H1 (cell line): ENCODE measurements around the gene RAPGEF1. TPM values are rescaled to one million over a fixed set of nuclear protein-coding genes. Genes with fewer than 3 reads are reported as not detected.

Experiments
- CTCF ChIA-PET: fragments of 300-600 bp; sonication (Branson Sonifier 250); formaldehyde crosslinking; loops from one replicate; lab custom pipeline; 2021; ENCODE audit not compliant: partially characterized antibody; lab: Charles Lee
- POLR2A ChIA-PET: fragments of 300-600 bp; sonication (Branson Sonifier 250); formaldehyde crosslinking; loops from one replicate; lab custom pipeline; 2021; ENCODE audit warnings: inconsistent platforms; ENCODE audit not compliant: partially characterized antibody; lab: Charles Lee
- DNase-seq, 2 experiments: peaks; one replicate each; pipeline versions ENCODE4 v3.0.0 to v3.0.0-alpha.2; 2010 to 2022; ENCODE audit warnings: low spot score in 2 of 2, low read depth in 1 of 2, mixed read lengths in 1 of 2
- FAIRE-seq: peaks from 2 replicates; lab custom pipeline; 2011; peaks lifted over from hg19 to GRCh38; lab: Jason Lieb, UNC
- H2AFZ ChIP-seq: 2 replicates; pipeline ENCODE4 v1.8.1; 2012; ENCODE audit warnings: low read length, inconsistent platforms
- H2AK5ac ChIP-seq: 2 replicates; pipeline ENCODE4 v1.6.1; 2013; ENCODE audit warnings: low read depth, low read length
- H2BK120ac ChIP-seq: replicated peaks from 2 replicates; pipeline ENCODE3; 2013; ENCODE audit warnings: low read depth, low read length, inconsistent platforms
- H2BK12ac ChIP-seq: 2 replicates; pipeline ENCODE4 v1.6.1; 2013; ENCODE audit warnings: low read depth, low read length
- H2BK15ac ChIP-seq: 2 replicates; pipeline ENCODE4 v1.6.1; 2013; ENCODE audit warnings: low read length
- H2BK20ac ChIP-seq: 2 replicates; pipeline ENCODE4 v1.6.1; 2013; ENCODE audit warnings: low read length
- H2BK5ac ChIP-seq: 2 replicates; pipeline ENCODE4 v1.6.1; 2013; ENCODE audit warnings: low read depth, low read length
- H3K14ac ChIP-seq: 2 replicates; pipeline ENCODE4 v1.6.1; 2013; ENCODE audit warnings: inconsistent platforms; ENCODE audit not compliant: insufficient read length
- H3K18ac ChIP-seq: 2 replicates; pipeline ENCODE4 v1.6.1; 2013; ENCODE audit warnings: low read length; ENCODE audit errors: extremely low read depth
- H3K23ac ChIP-seq: 2 replicates; pipeline ENCODE4 v1.6.1; 2013; ENCODE audit warnings: inconsistent platforms; ENCODE audit not compliant: insufficient read length
- H3K23me2 ChIP-seq: 2 replicates; pipeline ENCODE4 v1.6.1; 2013; ENCODE audit warnings: low read depth, low read length
- H3K27ac ChIP-seq: 2 replicates; pipeline ENCODE4 v1.6.1; 2011; ENCODE audit warnings: low read depth, low read length, inconsistent platforms
- H3K27me3 ChIP-seq, 4 experiments: replicated peaks in 1 of 4; 1 replicate in 1 of 4; 2 replicates in 3 of 4; pipeline versions ENCODE4 v1.6.1 to v1.8.1; 2011 to 2013; ENCODE audit warnings: low read length in 3 of 4, mild to moderate bottlenecking in 3 of 4, inconsistent platforms in 2 of 4, mixed read lengths in 2 of 4, moderate library complexity in 1 of 4; ENCODE audit not compliant: control insufficient read depth in 3 of 4, insufficient read depth in 3 of 4; ENCODE audit errors: extremely low read depth in 1 of 4
- H3K36me3 ChIP-seq, 4 experiments: 2 replicates each; pipeline versions ENCODE4 v1.6.1 to v1.8.1; 2011 to 2013; ENCODE audit warnings: mild to moderate bottlenecking in 4 of 4, low read length in 3 of 4, moderate library complexity in 2 of 4, control low read depth in 1 of 4, inconsistent platforms in 1 of 4; ENCODE audit not compliant: insufficient read depth in 4 of 4, control insufficient read depth in 2 of 4
- H3K4ac ChIP-seq: replicated peaks from 2 replicates; pipeline ENCODE3; 2013; ENCODE audit warnings: low read length, low read depth, mixed read lengths, inconsistent platforms; ENCODE audit not compliant: insufficient read length
- H3K4me1 ChIP-seq, 4 experiments: replicated peaks in 1 of 4; 1 replicate in 1 of 4; 2 replicates in 3 of 4; pipeline versions ENCODE4 v1.6.1 to v1.8.1; 2011 to 2013; ENCODE audit warnings: low read length in 3 of 4, inconsistent platforms in 2 of 4, mixed read lengths in 1 of 4; ENCODE audit not compliant: insufficient read depth in 4 of 4, control insufficient read depth in 3 of 4
- H3K4me2 ChIP-seq, 2 experiments: 2 replicates each; pipeline versions ENCODE4 v1.6.1 to v1.8.1; 2011 to 2013; ENCODE audit warnings: low read depth in 2 of 2, low read length in 2 of 2, control low read depth in 1 of 2, inconsistent platforms in 1 of 2, mild to moderate bottlenecking in 1 of 2; ENCODE audit not compliant: insufficient read depth in 1 of 2
- H3K4me3 ChIP-seq, 4 experiments: fragments of 200-600, 300-600 bp in 1 of 4; sonication (generic), shearing (Covaris generic), sonication (Bioruptor Twin) in 1 of 4; 2 replicates each; pipeline versions ENCODE4 v1.5.1 to v1.8.1; 2011 to 2016; ENCODE audit warnings: low read length in 4 of 4, low read depth in 3 of 4, control low read depth in 2 of 4, inconsistent platforms in 2 of 4, mild to moderate bottlenecking in 2 of 4, mixed read lengths in 1 of 4, moderate library complexity in 1 of 4; ENCODE audit not compliant: insufficient read depth in 2 of 4; ENCODE audit errors: extremely low read depth in 1 of 4
- H3K56ac ChIP-seq: replicated peaks from 2 replicates; pipeline ENCODE3; 2013; ENCODE audit warnings: low read depth, mild to moderate bottlenecking, mixed read lengths, low read length, inconsistent platforms; ENCODE audit not compliant: insufficient read length
- H3K79me1 ChIP-seq: 2 replicates; pipeline ENCODE4 v1.6.1; 2013; ENCODE audit warnings: low read depth, low read length, control low read depth
- H3K79me2 ChIP-seq, 2 experiments: 2 replicates each; pipeline versions ENCODE4 v1.6.1 to v1.8.1; 2012 to 2013; ENCODE audit warnings: low read length in 2 of 2, mild to moderate bottlenecking in 2 of 2, inconsistent platforms in 1 of 2; ENCODE audit not compliant: insufficient read depth in 2 of 2, control insufficient read depth in 1 of 2
- H3K9ac ChIP-seq, 4 experiments: replicated peaks in 1 of 4; 1 replicate in 1 of 4; 2 replicates in 3 of 4; pipeline versions ENCODE4 v1.6.1 to v1.8.1; 2011 to 2013; ENCODE audit warnings: low read depth in 3 of 4, low read length in 3 of 4, control low read depth in 2 of 4, mild to moderate bottlenecking in 2 of 4, moderate library complexity in 2 of 4, inconsistent platforms in 1 of 4; ENCODE audit errors: extremely low read depth in 1 of 4
- H3K9me3 ChIP-seq, 2 experiments: 2 replicates each; pipeline versions ENCODE4 v1.6.1 to v1.8.1; 2012 to 2013; ENCODE audit warnings: mild to moderate bottlenecking in 2 of 2, moderate library complexity in 2 of 2, control low read depth in 1 of 2, inconsistent platforms in 1 of 2, low read depth in 1 of 2, low read length in 1 of 2, mixed read lengths in 1 of 2; ENCODE audit not compliant: insufficient read depth in 2 of 2
- H4K20me1 ChIP-seq, 2 experiments: replicated peaks in 1 of 2; 2 replicates each; pipeline versions ENCODE3 to v1.8.1; 2011 to 2013; ENCODE audit warnings: inconsistent platforms in 2 of 2, low read length in 2 of 2, mild to moderate bottlenecking in 1 of 2; ENCODE audit not compliant: insufficient read depth in 2 of 2, control insufficient read depth in 1 of 2
- H4K5ac ChIP-seq: 2 replicates; pipeline ENCODE4 v1.6.1; 2013; ENCODE audit warnings: low read length, low read depth, mixed read lengths, inconsistent platforms; ENCODE audit not compliant: insufficient read length
- H4K8ac ChIP-seq: 2 replicates; pipeline ENCODE4 v1.8.0; 2013; ENCODE audit warnings: mild to moderate bottlenecking, moderate library complexity, low read length, inconsistent platforms; ENCODE audit not compliant: insufficient read depth; ENCODE audit errors: extremely low read depth
- H4K91ac ChIP-seq: replicated peaks from 2 replicates; pipeline ENCODE3; 2013; ENCODE audit warnings: low read length, mixed read lengths, inconsistent platforms; ENCODE audit not compliant: insufficient read length
- HDAC6 ChIP-seq: IDR thresholded peaks from one replicate; pipeline ENCODE4 v1.7.1; 2012; ENCODE audit warnings: low read depth, mild to moderate bottlenecking, inconsistent platforms, low read length, moderate library complexity
- POLR2AphosphoS5 ChIP-seq: IDR thresholded peaks from 2 replicates; pipeline ENCODE4 v1.6.1; 2011; ENCODE audit warnings: low read depth, low read length
- SAP30 ChIP-seq: fragments of 300-600 bp; sonication (generic); IDR thresholded peaks from 2 replicates; pipeline ENCODE4 v1.7.1; 2012; ENCODE audit warnings: low read length, moderate library complexity, mild to moderate bottlenecking, inconsistent platforms; ENCODE audit not compliant: insufficient read depth, insufficient replicate concordance
- SP2 ChIP-seq: IDR thresholded peaks from 2 replicates; pipeline ENCODE4 v1.6.1; 2012; ENCODE audit warnings: mild to moderate bottlenecking, low read length, inconsistent platforms
- SP4 ChIP-seq: IDR thresholded peaks from 2 replicates; pipeline ENCODE4 v1.6.1; 2012; ENCODE audit warnings: low read length, inconsistent platforms
- YY1 ChIP-seq: IDR thresholded peaks from 2 replicates; pipeline ENCODE4 v1.6.1; 2011; ENCODE audit warnings: low read depth, mild to moderate bottlenecking, low read length
- WGBS, 2 experiments: shearing (Covaris generic) in 1 of 2; methylation state at CpG; one replicate each; pipeline versions ENCODE4 v1.1.6 to v1.1.7; 2013 to 2015; ENCODE audit warnings: low lambda C conversion rate in 2 of 2, mixed read lengths in 2 of 2, inconsistent platforms in 1 of 2, low coverage in 1 of 2, missing lambda C conversion rate in 1 of 2; ENCODE audit not compliant: insufficient replicate concordance in 2 of 2, insufficient coverage in 1 of 2, insufficient read length in 1 of 2; ENCODE audit errors: extremely low coverage in 1 of 2, missing lambda C conversion rate in 1 of 2; 5-methylcytosine and 5-hydroxymethylcytosine counted together
- polyA plus RNA-seq, 7 experiments: library from polyadenylated mRNA; depleted of rRNA in 3 of 7; stranded (reverse) in 5 of 7; unstranded in 2 of 7; fragments of >200 nt in 5 of 7; fragments of 200-250 nt in 2 of 7; gene quantifications; 1 replicate in 5 of 7; 2 replicates in 1 of 7; 4 replicates in 1 of 7; pipeline versions ENCODE4 v1.2.1 to v1.2.3, GENCODE V29; 2011 to 2013; ENCODE audit warnings: missing spikeins in 2 of 7, mixed read lengths in 2 of 7
- total RNA-seq: library from RNA; stranded (reverse); fragmentation: NEBNext Ultra II Directional; extraction: Animal tissue kit (Norgen Biotek cat#: 25700); gene quantifications from 2 replicates; pipeline ENCODE4 v1.2.1, GENCODE V29; 2021
- TF ChIP-seq, protein P1 (sequence below): IDR thresholded peaks from 2 replicates; pipeline ENCODE4 v1.6.1; 2012; ENCODE audit warnings: inconsistent platforms

Gene RAPGEF1
- total and polyA plus RNA-seq, 2 of the 8 experiments (the other 6 are each of a cell fraction or from before 2014, with no cell fraction given) = 29.7 to 78.9 TPM

DNA sequence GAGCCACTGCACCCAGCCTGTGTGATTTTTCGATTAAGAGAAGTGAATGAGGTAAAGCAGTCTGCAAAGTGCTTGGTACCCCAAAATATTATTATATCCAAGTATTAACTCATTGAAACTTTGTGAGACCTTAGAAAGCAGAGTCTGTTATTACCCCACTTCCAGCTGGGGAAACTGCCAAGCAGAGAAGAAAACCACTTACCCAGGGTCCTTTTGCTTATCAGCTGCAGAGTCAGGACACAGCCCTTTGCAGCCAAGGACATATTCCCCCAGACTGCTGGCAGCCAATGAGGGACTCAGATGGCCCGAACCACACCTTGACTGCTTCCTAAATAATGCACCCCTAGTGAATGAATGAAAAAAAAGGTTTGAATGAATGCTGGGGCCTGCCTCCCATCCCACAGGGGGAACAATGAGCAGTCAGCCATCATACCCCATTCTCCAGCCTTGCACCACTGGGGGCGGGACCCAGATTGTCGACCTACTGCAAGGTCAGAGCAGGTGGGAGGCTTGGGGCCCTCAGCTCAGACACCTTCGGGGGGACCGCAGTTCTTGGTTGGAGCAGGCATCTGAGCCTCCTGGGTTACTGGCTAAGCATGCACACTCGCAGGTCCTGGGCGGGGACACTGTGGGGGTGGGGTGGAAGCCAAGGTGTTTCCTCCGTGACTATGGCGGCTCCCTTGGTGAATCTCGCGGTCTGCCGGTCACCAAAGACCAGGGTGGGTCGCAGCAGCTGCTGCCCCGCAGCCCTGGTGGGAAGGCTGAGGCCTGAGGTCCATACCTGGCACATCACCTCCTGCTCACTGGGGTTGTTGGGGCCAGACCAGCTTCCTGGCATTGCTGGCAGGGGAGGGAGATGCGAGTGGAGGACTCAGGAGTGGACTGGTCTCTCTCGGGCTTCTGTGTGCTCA lies 164.9 kb downstream of the RAPGEF1 start:
- POLR2A ChIA-PET = no interaction called here
- no peak overlapping the region for H2AK5ac ChIP-seq
- H3K56ac ChIP-seq = no peak overlapping the region
- H2AFZ ChIP-seq = no peak overlapping the region
- H3K4ac ChIP-seq = no peak overlapping the region
- CTCF ChIA-PET = interaction anchor here (1.0 kb wide), 1 partner anchor 46 kb away, joined by 3 read pairs; no protein-coding TSS in a partner anchor
- H3K79me1 ChIP-seq = no peaks in the 10 kb centered on the region
- H4K8ac ChIP-seq = no peak overlapping the region
- H3K9ac ChIP-seq = no peak overlapping the region
- H3K23ac ChIP-seq = no peak overlapping the region
- no peak overlapping the region for H2BK120ac ChIP-seq
- no peak overlapping the region for H3K14ac ChIP-seq
- TF ChIP-seq HDAC6 (no peak), SAP30 (no peak), POLR2AphosphoS5 (no peak), YY1 (no peak), SP4 (no peak), SP2 (no peak)
- TF ChIP-seq, protein P1, sequence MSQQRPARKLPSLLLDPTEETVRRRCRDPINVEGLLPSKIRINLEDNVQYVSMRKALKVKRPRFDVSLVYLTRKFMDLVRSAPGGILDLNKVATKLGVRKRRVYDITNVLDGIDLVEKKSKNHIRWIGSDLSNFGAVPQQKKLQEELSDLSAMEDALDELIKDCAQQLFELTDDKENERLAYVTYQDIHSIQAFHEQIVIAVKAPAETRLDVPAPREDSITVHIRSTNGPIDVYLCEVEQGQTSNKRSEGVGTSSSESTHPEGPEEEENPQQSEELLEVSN = no peak
- H3K27me3 ChIP-seq = no peaks in the 10 kb centered on the region
- H2BK15ac ChIP-seq = no peak overlapping the region
- no peak for DNase-seq
- no peak overlapping the region for H3K4me3 ChIP-seq
- H3K4me2 ChIP-seq = no peak overlapping the region
- no peak overlapping the region for H4K91ac ChIP-seq
- H2BK5ac ChIP-seq = no peak overlapping the region; the same call in 1 of the 2 replicates
- no peaks in the 10 kb centered on the region; a peak in 1 of 7 replicates for H3K4me1 ChIP-seq
- WGBS, 2 experiments = 92% methylated on average over 17 of the region's 17 CpGs; no CpG with 5 or more reads in 1 of the 2 experiments
- H3K23me2 ChIP-seq = no peaks in the 10 kb centered on the region
- peaks cover 0 to 3% (median 0%) of the 10 kb centered on the region in 4 experiments; a peak in 2 of 8 replicates for H3K36me3 ChIP-seq
- no peak overlapping the region for H2BK12ac ChIP-seq
- no peak overlapping the region for H3K27ac ChIP-seq
- H2BK20ac ChIP-seq = no peak overlapping the region
- no peak for FAIRE-seq
- H3K79me2 ChIP-seq = no peaks in the 10 kb centered on the region
- H3K18ac ChIP-seq = no peak overlapping the region
- no peak overlapping the region for H4K5ac ChIP-seq
- H4K20me1 ChIP-seq = peaks cover 0 to 6% of the 10 kb centered on the region in 2 experiments
- no peaks in the 10 kb centered on the region for H3K9me3 ChIP-seq
